Cardiac fibroblast (primary cell): ENCODE measurements around the gene DCPS.

ENCODE experiments used
- DNase-seq, 2 donors: peaks; one replicate each; pipeline versions ENCODE4 v3.0.0 to v3.0.0-alpha.2; 2010; ENCODE audit warnings: low read depth in 2 of 2
- H3K4me3 ChIP-seq, 2 donors: replicated peaks in 1 of 2; 1 replicate in 1 of 2; 2 replicates in 1 of 2; pipeline ENCODE4 v1.5.1; 2011; ENCODE audit warnings: low read depth in 2 of 2, low read length in 2 of 2, mild to moderate bottlenecking in 2 of 2, moderate library complexity in 1 of 2
- TF ChIP-seq, protein P1 (sequence below): IDR thresholded peaks from one replicate; pipeline ENCODE4 v1.5.1; 2011; ENCODE audit warnings: low read depth, mild to moderate bottlenecking, low read length, inconsistent platforms

DCPS gene

DNA sequence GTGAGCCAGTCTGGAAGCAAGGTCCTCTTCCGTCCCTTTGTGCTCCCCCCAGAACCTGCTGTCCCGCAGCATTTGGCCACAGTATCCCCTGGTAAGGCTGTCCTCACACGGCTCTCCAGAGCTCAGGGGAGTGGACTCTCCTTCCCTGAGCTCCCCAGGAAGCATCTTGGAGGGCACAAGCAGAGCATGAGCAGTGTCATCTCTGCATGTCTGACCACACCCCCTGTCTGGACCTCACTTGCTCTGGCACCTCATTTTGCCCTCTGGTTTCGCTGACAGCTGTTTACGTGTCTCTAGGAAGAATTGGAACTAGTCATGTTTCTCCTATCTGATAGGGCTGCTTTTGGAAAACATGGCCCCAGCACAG is 15.5 kb downstream of the DCPS start:
- DNase-seq: no peak
- TF ChIP-seq, protein P1, sequence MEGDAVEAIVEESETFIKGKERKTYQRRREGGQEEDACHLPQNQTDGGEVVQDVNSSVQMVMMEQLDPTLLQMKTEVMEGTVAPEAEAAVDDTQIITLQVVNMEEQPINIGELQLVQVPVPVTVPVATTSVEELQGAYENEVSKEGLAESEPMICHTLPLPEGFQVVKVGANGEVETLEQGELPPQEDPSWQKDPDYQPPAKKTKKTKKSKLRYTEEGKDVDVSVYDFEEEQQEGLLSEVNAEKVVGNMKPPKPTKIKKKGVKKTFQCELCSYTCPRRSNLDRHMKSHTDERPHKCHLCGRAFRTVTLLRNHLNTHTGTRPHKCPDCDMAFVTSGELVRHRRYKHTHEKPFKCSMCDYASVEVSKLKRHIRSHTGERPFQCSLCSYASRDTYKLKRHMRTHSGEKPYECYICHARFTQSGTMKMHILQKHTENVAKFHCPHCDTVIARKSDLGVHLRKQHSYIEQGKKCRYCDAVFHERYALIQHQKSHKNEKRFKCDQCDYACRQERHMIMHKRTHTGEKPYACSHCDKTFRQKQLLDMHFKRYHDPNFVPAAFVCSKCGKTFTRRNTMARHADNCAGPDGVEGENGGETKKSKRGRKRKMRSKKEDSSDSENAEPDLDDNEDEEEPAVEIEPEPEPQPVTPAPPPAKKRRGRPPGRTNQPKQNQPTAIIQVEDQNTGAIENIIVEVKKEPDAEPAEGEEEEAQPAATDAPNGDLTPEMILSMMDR: no peak
- H3K4me3 ChIP-seq: no peak overlapping the region

DNA sequence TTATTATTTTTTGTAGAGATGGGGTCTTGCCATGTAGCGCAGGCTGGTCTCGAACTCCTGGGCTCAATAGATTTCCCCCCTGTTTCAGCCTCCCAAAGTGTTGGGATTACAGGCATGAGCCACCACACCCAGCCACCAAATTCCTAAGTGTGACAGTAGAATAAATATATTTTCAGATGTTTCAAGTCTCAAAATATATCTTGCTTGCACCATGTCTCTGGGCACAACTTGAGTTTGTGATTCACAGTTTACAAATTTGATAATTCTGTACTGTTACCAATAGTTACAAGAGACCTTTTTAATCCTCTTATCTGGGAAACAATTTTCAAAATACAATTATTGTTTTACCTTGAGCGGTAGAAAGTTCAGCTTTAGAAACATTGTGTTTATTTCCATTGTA is 19.1 kb downstream of the DCPS start:
- TF ChIP-seq, protein P1: no peak
- no peak overlapping the region for H3K4me3 ChIP-seq
- DNase-seq: no peak

DNA sequence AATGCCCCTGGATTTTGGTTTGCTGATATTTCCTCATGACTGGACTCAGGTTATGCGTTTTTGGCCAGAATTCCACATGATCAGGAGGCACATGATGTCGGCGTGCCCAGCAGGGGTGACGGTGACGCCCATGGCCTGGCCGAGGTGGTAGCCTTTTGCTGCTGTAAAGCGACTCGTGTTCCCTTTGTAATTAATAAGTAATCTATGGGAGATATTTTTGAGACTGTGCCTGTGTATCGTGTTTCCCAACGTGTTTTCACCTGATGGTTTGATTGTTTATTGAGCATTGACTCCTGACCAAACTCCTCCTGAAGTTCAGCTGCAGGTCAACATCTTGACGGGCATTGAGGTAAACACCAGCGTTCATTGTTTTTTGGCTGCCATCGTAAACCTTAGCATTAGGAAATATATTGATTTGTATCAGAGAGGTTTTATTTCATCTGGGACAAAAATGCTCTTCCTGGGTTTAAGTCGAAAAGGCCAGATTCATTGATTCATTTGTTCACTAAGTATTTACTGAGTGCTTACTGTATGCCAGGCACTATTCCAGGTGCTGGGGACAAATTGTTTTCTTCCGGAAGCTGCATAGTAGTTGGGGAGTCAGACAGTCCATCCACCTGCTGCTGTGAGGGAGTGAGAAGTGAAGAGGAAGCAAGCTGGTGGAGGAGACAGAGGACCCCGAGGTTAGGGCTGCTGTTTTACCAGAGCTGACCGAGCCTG is 23.6 kb downstream of the DCPS start:
- no peak overlapping the region for H3K4me3 ChIP-seq
- DNase-seq: no peak
- TF ChIP-seq, protein P1: no peak

DNA sequence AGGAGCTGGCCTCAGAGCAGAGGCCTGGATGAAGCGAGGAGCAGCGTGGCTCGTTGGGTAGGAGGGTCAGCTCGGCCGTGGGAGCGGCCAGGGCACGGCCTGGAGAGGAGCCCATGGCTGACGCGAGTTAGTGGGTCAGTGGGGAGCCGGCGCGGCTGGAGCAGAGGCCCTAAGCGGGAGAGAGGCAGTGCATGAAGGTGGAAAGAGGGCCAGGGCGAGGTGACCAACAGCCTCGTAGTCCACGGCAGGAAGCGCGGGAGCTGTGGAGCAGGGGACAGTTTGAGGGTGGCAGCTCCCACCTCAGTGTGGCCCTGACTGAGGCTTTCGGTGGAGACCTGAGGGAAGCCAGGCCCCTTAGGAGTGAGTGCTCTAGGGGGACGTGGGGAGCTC is 24.1 kb downstream of the DCPS start:
- TF ChIP-seq, protein P1: no peak
- H3K4me3 ChIP-seq: no peak overlapping the region
- no peak for DNase-seq

DNA sequence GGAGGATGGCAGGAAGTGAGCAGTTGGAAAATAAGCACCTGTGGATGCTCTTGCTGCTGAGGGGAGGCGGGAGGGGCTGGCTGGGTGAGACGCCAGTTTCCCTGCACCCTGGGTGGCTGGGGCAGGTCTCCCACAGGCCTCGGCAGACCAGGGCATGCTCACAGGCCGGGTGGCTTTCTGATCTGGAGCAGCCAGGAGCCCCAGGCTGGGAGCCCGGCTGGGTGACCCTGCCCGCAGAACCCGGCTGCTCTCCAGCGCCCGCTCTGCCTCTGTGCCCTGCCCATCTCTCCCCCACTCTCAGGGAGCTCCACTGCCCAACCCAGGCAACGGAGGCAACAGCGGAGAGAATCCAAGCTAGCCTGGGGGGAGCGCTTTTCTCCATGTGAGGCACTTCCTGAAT is 24.6 kb downstream of the DCPS start:
- no peak overlapping the region for H3K4me3 ChIP-seq
- TF ChIP-seq, protein P1: no peak
- no peak for DNase-seq

DNA sequence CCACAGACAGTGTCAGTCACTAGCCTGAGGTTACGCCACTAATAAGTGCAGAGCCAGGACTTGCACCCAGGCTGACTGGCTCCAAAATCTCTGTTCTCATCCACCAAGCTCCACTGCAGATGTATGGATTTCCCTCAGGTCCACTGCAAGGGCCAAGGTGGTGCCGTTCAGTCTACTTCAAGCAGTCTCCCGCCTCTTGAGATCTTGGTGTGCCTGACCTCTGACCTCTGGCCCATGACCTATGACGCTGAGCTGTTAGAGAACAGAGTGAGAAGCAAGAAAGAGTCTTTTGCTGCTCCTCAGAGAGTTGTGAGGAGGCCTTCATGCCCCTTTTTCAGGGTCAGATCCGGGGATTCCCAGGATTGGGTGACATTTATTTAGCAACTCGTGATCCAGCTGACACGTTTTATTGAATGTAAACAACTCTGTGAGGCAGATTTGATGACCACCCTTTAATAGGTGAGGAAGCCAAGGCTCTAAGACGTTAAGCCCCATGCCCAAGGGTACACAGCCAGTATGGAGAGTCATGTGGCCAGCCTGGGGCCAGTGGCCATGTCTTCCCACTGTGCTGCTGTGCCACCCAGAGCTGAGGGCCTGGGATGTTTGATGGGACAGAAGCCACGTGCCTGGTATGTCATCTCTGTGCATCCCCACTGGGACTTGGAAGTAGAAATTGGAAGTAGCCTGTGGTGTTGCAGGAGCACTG is 25.2 kb downstream of the DCPS start:
- no peak for DNase-seq
- TF ChIP-seq, protein P1: no peak
- H3K4me3 ChIP-seq: no peak overlapping the region
